HUES48 (cell line): ENCODE results near the gene UMPS.

Experiments used
- H3K27ac ChIP-seq: one replicate; pipeline ENCODE4 v1.7.0; 2013; ENCODE audit warnings: low read depth, low read length, inconsistent platforms
- H3K27me3 ChIP-seq: 2 replicates; pipeline ENCODE4 v1.6.1; 2013; ENCODE audit warnings: mild to moderate bottlenecking, low read length; ENCODE audit not compliant: control insufficient read depth, insufficient read depth
- H3K36me3 ChIP-seq: 2 replicates; pipeline ENCODE4 v1.6.1; 2013; ENCODE audit warnings: low read length; ENCODE audit not compliant: control insufficient read depth, insufficient read depth
- H3K4me1 ChIP-seq: 2 replicates; pipeline ENCODE4 v1.6.1; 2013; ENCODE audit warnings: mild to moderate bottlenecking, low read length; ENCODE audit not compliant: control insufficient read depth, insufficient read depth
- H3K4me3 ChIP-seq: 2 replicates; pipeline ENCODE4 v1.5.1; 2013; ENCODE audit warnings: mild to moderate bottlenecking, low read depth, low read length
- H3K9ac ChIP-seq: 2 replicates; pipeline ENCODE4 v1.6.1; 2013; ENCODE audit warnings: mild to moderate bottlenecking, low read depth, low read length, moderate library complexity
- H3K9me3 ChIP-seq: 2 replicates; pipeline ENCODE4 v1.6.1; 2013; ENCODE audit warnings: low read length; ENCODE audit not compliant: control insufficient read depth, insufficient read depth

Gene UMPS

GRCh38 chr3:124763644-124764358, 33.5 kb downstream of the UMPS start:
- Histone ChIP-seq H3K36me3 (peaks cover 65% of the 10 kb centered on the region), H3K9me3 (no peaks in the 10 kb centered on the region), H3K27ac (no peak overlapping the region), H3K4me1 (no peaks in the 10 kb centered on the region), H3K4me3 (no peak overlapping the region), H3K27me3 (no peaks in the 10 kb centered on the region), H3K9ac (no peak overlapping the region)

- Histone ChIP-seq H3K36me3 (peaks cover 74% of the 10 kb centered on the region), H3K4me1 (no peaks in the 10 kb centered on the region), H3K27ac (no peak overlapping the region), H3K4me3 (no peak overlapping the region), H3K9me3 (no peaks in the 10 kb centered on the region), H3K27me3 (no peaks in the 10 kb centered on the region), H3K9ac (no peak overlapping the region)
These were observed 34.5 kb downstream of the UMPS start for GRCh38 chr3:124764746-124765145.

- no peaks in the 10 kb centered on the region for H3K9me3 ChIP-seq
- peaks cover 80% of the 10 kb centered on the region for H3K36me3 ChIP-seq
- H3K27me3 ChIP-seq, result no peaks in the 10 kb centered on the region
- H3K4me1 ChIP-seq, result no peaks in the 10 kb centered on the region
- H3K4me3 ChIP-seq, result no peak overlapping the region
- H3K27ac ChIP-seq, result no peak overlapping the region
- no peak overlapping the region for H3K9ac ChIP-seq
These were observed 35.1 kb downstream of the UMPS start for GRCh38 chr3:124765197-124765840.

- H3K27ac ChIP-seq, result no peak overlapping the region
- H3K4me1 ChIP-seq, result no peaks in the 10 kb centered on the region
- H3K36me3 ChIP-seq, result peaks cover 86% of the 10 kb centered on the region
- no peaks in the 10 kb centered on the region for H3K27me3 ChIP-seq
- H3K9ac ChIP-seq, result no peak overlapping the region
- H3K9me3 ChIP-seq, result no peaks in the 10 kb centered on the region
- H3K4me3 ChIP-seq, result no peak overlapping the region
These were observed 36.2 kb downstream of the UMPS start for GRCh38 chr3:124766113-124767095.

- no peak overlapping the region for H3K4me3 ChIP-seq
- no peaks in the 10 kb centered on the region for H3K27me3 ChIP-seq
- no peaks in the 10 kb centered on the region for H3K9me3 ChIP-seq
- peaks cover 90% of the 10 kb centered on the region for H3K36me3 ChIP-seq
- no peak overlapping the region for H3K9ac ChIP-seq
- H3K4me1 ChIP-seq, result no peaks in the 10 kb centered on the region
- no peak overlapping the region for H3K27ac ChIP-seq
These were observed 37.0 kb downstream of the UMPS start for GRCh38 chr3:124767264-124767663.

GRCh38 chr3:124767691-124768090, 37.4 kb downstream of the UMPS start:
- Histone ChIP-seq H3K4me3 (no peak overlapping the region), H3K4me1 (no peaks in the 10 kb centered on the region), H3K36me3 (peaks cover 93% of the 10 kb centered on the region), H3K27ac (no peak overlapping the region), H3K9me3 (no peaks in the 10 kb centered on the region), H3K9ac (no peak overlapping the region), H3K27me3 (no peaks in the 10 kb centered on the region)

GRCh38 chr3:124768812-124769211, 38.6 kb downstream of the UMPS start:
- peaks cover 91% of the 10 kb centered on the region for H3K36me3 ChIP-seq
- no peak overlapping the region for H3K9ac ChIP-seq
- no peak overlapping the region for H3K27ac ChIP-seq
- no peaks in the 10 kb centered on the region for H3K4me1 ChIP-seq
- no peak overlapping the region for H3K4me3 ChIP-seq
- no peaks in the 10 kb centered on the region for H3K27me3 ChIP-seq
- H3K9me3 ChIP-seq, result no peaks in the 10 kb centered on the region

GRCh38 chr3:124769462-124769861, 39.2 kb downstream of the UMPS start:
- Histone ChIP-seq H3K4me3 (no peak overlapping the region), H3K4me1 (peaks cover 3% of the 10 kb centered on the region), H3K27me3 (no peaks in the 10 kb centered on the region), H3K36me3 (peaks cover 85% of the 10 kb centered on the region), H3K9ac (no peak overlapping the region), H3K9me3 (no peaks in the 10 kb centered on the region), H3K27ac (no peak overlapping the region)

GRCh38 chr3:124770336-124771082, 40.3 kb downstream of the UMPS start:
- H3K9ac ChIP-seq, result no peak overlapping the region
- H3K4me3 ChIP-seq, result no peak overlapping the region
- peaks cover 14% of the 10 kb centered on the region for H3K4me1 ChIP-seq
- H3K36me3 ChIP-seq, result peaks cover 74% of the 10 kb centered on the region
- H3K27me3 ChIP-seq, result no peaks in the 10 kb centered on the region
- H3K27ac ChIP-seq, result no peak overlapping the region
- no peaks in the 10 kb centered on the region for H3K9me3 ChIP-seq

- H3K27ac ChIP-seq, result no peak overlapping the region
- H3K9ac ChIP-seq, result no peak overlapping the region
- H3K9me3 ChIP-seq, result no peaks in the 10 kb centered on the region
- H3K4me3 ChIP-seq, result no peak overlapping the region
- H3K36me3 ChIP-seq, result peaks cover 69% of the 10 kb centered on the region
- peaks cover 18% of the 10 kb centered on the region for H3K4me1 ChIP-seq
- H3K27me3 ChIP-seq, result no peaks in the 10 kb centered on the region
These were observed 40.8 kb downstream of the UMPS start for GRCh38 chr3:124771083-124771445.
